DOHH2 (cell line): ENCODE measurements around the gene ZNRF2.
A peak's percentile ranks its signal among the peaks of the same experiment; 100 is the strongest.

Experiments
- H3F3A ChIP-seq: fragments of 200-600 bp; sonication (generic), shearing (Covaris generic); 2 replicates; pipeline ENCODE4 v1.6.0; 2016; ENCODE audit warnings: antibody characterized with exemption, mild to moderate bottlenecking; ENCODE audit not compliant: control insufficient read depth, insufficient read depth
- H3K27ac ChIP-seq: fragments of 200-600 bp; sonication (generic); 2 replicates; pipeline ENCODE4 v1.5.1; 2014; ENCODE audit warnings: low read depth, mild to moderate bottlenecking, low read length, moderate library complexity
- H3K27me3 ChIP-seq: fragments of 200-600 bp; sonication (generic); 2 replicates; pipeline ENCODE4 v1.6.1; 2014; ENCODE audit warnings: mild to moderate bottlenecking, low read length, mixed read lengths; ENCODE audit not compliant: control insufficient read depth
- H3K36me3 ChIP-seq: fragments of 200-600 bp; sonication (generic); 2 replicates; pipeline ENCODE4 v1.6.1; 2014; ENCODE audit warnings: mild to moderate bottlenecking, low read length, moderate library complexity, mixed read lengths; ENCODE audit not compliant: control insufficient read depth
- H3K4me1 ChIP-seq: fragments of 200-600 bp; sonication (generic); 2 replicates; pipeline ENCODE4 v1.6.1; 2014; ENCODE audit warnings: mild to moderate bottlenecking, low read length, mixed read lengths; ENCODE audit not compliant: control insufficient read depth
- H3K4me2 ChIP-seq: fragments of 200-600 bp; sonication (generic); 2 replicates; pipeline ENCODE4 v1.6.0; 2014; ENCODE audit warnings: mild to moderate bottlenecking, low read length, moderate library complexity
- H3K4me3 ChIP-seq: fragments of 200-600 bp; sonication (generic); 2 replicates; pipeline ENCODE4 v1.5.1; 2014; ENCODE audit warnings: mild to moderate bottlenecking, low read length, mixed read lengths
- H3K79me2 ChIP-seq: fragments of 200-600 bp; sonication (generic); 2 replicates; pipeline ENCODE4 v1.6.1; 2014; ENCODE audit warnings: mild to moderate bottlenecking, low read length, mixed read lengths; ENCODE audit not compliant: control insufficient read depth
- H3K9me2 ChIP-seq: fragments of 200-600 bp; sonication (generic); replicated peaks from 2 replicates; pipeline ENCODE4 v1.6.1; 2014; ENCODE audit warnings: mild to moderate bottlenecking, low read length, mixed read lengths; ENCODE audit not compliant: control insufficient read depth
- H3K9me3 ChIP-seq: fragments of 200-600 bp; sonication (generic); 2 replicates; pipeline ENCODE4 v1.6.1; 2014; ENCODE audit warnings: antibody characterized with exemption, low read length, mixed read lengths; ENCODE audit not compliant: control insufficient read depth, insufficient read depth
- H4K20me1 ChIP-seq: fragments of 200-600 bp; sonication (generic); 2 replicates; pipeline ENCODE4 v1.6.0; 2014; ENCODE audit warnings: low read depth, mild to moderate bottlenecking, antibody characterized with exemption, low read length, moderate library complexity; ENCODE audit not compliant: control insufficient read depth, insufficient read depth
- EZH2phosphoT487 ChIP-seq: fragments of 200-600 bp; sonication (generic); IDR thresholded peaks from 2 replicates; pipeline ENCODE4 v1.6.1; 2017; ENCODE audit warnings: borderline replicate concordance, mild to moderate bottlenecking, antibody characterized with exemption, low read length, moderate library complexity, mixed read lengths
- TF ChIP-seq, protein P1 (sequence below): fragments of 200-600 bp; sonication (generic); IDR thresholded peaks from one replicate; pipeline ENCODE4 v1.5.1; 2014; ENCODE audit warnings: antibody characterized with exemption, mild to moderate bottlenecking, low read depth, low read length; ENCODE audit not compliant: poor library complexity, severe bottlenecking

ZNRF2 gene

DNA sequence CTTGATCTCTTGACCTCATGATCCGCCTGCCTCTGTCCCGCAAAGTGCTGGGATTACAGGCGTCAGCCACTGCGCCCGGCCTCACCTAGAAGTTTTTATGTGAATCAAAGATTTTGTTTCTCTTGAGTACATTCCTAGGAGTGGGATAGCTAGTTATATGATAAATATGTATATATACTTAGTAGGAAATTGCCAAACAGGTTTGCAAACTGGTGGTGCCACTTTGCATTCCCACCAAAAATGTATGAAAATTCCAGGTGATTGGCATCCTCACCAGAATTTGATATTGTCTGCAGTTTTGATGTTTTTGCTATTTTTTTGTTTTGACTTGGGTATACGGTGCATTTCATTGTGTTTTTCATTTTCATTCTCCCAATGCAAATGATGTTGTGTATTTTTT, 107.4 kb downstream of the ZNRF2 start:
- no peak for TF ChIP-seq EZH2phosphoT487
- TF ChIP-seq, protein P1, sequence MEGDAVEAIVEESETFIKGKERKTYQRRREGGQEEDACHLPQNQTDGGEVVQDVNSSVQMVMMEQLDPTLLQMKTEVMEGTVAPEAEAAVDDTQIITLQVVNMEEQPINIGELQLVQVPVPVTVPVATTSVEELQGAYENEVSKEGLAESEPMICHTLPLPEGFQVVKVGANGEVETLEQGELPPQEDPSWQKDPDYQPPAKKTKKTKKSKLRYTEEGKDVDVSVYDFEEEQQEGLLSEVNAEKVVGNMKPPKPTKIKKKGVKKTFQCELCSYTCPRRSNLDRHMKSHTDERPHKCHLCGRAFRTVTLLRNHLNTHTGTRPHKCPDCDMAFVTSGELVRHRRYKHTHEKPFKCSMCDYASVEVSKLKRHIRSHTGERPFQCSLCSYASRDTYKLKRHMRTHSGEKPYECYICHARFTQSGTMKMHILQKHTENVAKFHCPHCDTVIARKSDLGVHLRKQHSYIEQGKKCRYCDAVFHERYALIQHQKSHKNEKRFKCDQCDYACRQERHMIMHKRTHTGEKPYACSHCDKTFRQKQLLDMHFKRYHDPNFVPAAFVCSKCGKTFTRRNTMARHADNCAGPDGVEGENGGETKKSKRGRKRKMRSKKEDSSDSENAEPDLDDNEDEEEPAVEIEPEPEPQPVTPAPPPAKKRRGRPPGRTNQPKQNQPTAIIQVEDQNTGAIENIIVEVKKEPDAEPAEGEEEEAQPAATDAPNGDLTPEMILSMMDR = no peak
- H3K9me2 ChIP-seq = no peaks in the 10 kb centered on the region
- H3K27me3 ChIP-seq = no peaks in the 10 kb centered on the region
- H3K36me3 ChIP-seq = no peaks in the 10 kb centered on the region
- no peaks in the 10 kb centered on the region for H3K79me2 ChIP-seq
- H3F3A ChIP-seq = peaks cover 3% of the 10 kb centered on the region; the same call in 1 of the 2 replicates
- no peaks in the 10 kb centered on the region for H3K9me3 ChIP-seq
- H3K4me2 ChIP-seq = no peak overlapping the region
- H3K27ac ChIP-seq = no peak overlapping the region
- no peak overlapping the region for H3K4me3 ChIP-seq
- no peaks in the 10 kb centered on the region for H4K20me1 ChIP-seq
- peaks cover 15% of the 10 kb centered on the region for H3K4me1 ChIP-seq

DNA sequence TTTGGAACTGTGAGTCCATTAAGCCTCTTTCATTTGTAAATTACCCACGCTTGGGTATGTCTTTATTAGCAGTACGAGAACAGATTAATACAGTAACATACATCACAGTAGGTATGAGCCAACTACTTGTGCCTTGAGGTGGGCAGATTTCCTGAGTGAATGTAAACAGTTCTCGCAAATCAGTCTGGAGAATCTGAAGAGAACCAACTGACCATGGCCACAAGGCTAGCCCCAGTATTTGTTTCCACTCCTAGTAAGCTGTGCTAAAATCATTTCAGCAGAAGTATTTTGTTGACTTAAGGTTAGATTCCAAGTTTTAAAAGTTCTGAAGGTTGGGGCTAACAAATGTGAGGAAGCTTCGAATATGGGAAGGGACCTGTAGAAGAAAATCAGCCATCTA, 111.3 kb downstream of the ZNRF2 start:
- H3K4me2 ChIP-seq = no peak overlapping the region
- H4K20me1 ChIP-seq = no peaks in the 10 kb centered on the region
- no peaks in the 10 kb centered on the region for H3K36me3 ChIP-seq

DNA sequence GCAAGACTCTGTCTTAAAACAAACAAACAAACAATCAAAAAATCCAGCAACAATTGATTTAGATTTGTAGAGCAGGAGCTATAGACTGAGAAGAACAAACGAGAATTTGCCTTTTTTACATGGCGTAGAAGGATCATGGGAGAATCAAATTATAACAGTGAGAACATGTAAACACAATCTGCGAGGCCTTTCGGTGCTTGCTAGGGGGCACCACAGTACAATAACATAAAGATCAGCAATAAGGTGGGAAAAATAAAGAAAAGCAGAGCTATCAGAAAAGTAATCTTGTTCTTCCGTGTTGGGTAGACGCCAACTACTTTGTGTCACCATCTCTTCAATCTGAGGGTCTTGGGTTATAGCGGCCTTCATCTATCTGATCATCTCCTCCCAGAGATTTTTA, 112.0 kb downstream of the ZNRF2 start:
- Histone ChIP-seq H3K9me2 (no peaks in the 10 kb centered on the region), H4K20me1 (no peaks in the 10 kb centered on the region), H3K36me3 (no peaks in the 10 kb centered on the region), H3K9me3 (no peaks in the 10 kb centered on the region), H3K4me2 (peak overlapping the region; percentile 44), H3K4me1 (peaks cover 32% of the 10 kb centered on the region), H3K79me2 (no peaks in the 10 kb centered on the region), H3K27ac (no peak overlapping the region), H3F3A (peaks cover 3% of the 10 kb centered on the region; the same call in 1 of the 2 replicates), H3K27me3 (no peaks in the 10 kb centered on the region), H3K4me3 (no peak overlapping the region)
- TF ChIP-seq, protein P1 = peak; percentile 72
- no peak for TF ChIP-seq EZH2phosphoT487

More for the DNA sequence above, 111.3 kb downstream of the ZNRF2 start:
- no peaks in the 10 kb centered on the region for H3K9me2 ChIP-seq
- no peak overlapping the region for H3K27ac ChIP-seq
- TF ChIP-seq EZH2phosphoT487 = no peak
- TF ChIP-seq, protein P1 = no peak
- peaks cover 3% of the 10 kb centered on the region; the same call in 1 of the 2 replicates for H3F3A ChIP-seq
- peaks cover 26% of the 10 kb centered on the region for H3K4me1 ChIP-seq
- H3K27me3 ChIP-seq = no peaks in the 10 kb centered on the region
- no peak overlapping the region for H3K4me3 ChIP-seq
- no peaks in the 10 kb centered on the region for H3K9me3 ChIP-seq
- no peaks in the 10 kb centered on the region for H3K79me2 ChIP-seq
